GM12875 (cell line): Measurements from ENCODE around the gene FOXO6.

Source experiments
- H3K4me3 ChIP-seq: one replicate; pipeline ENCODE4 v1.5.1; 2011; ENCODE audit warnings: low read depth, low read length, control low read depth
- CTCF ChIP-seq: IDR thresholded peaks from 2 replicates; pipeline ENCODE4 v1.5.1; 2011; ENCODE audit warnings: low read depth, mild to moderate bottlenecking, control low read depth, inconsistent platforms, low read length, moderate library complexity, borderline replicate concordance; ENCODE audit not compliant: insufficient read depth

The FOXO6 gene

GRCh38 chr1:41427916-41428737 lies 66.9 kb downstream of the FOXO6 start:
- no peak overlapping the region for H3K4me3 ChIP-seq
- no peak for TF ChIP-seq CTCF

GRCh38 chr1:41428738-41429640 lies 67.8 kb downstream of the FOXO6 start:
- no peak overlapping the region for H3K4me3 ChIP-seq
- no peak for TF ChIP-seq CTCF

GRCh38 chr1:41429641-41430035 lies 68.4 kb downstream of the FOXO6 start:
- no peak for TF ChIP-seq CTCF
- H3K4me3 ChIP-seq = no peak overlapping the region

GRCh38 chr1:41430069-41430468 lies 68.8 kb downstream of the FOXO6 start:
- TF ChIP-seq CTCF = no peak
- no peak overlapping the region for H3K4me3 ChIP-seq

- H3K4me3 ChIP-seq = no peak overlapping the region
- no peak for TF ChIP-seq CTCF
Observed at GRCh38 chr1:41430582-41430981, 69.3 kb downstream of the FOXO6 start.

GRCh38 chr1:41431490-41432350 lies 70.5 kb downstream of the FOXO6 start:
- no peak for TF ChIP-seq CTCF
- no peak overlapping the region for H3K4me3 ChIP-seq
